ENCODE data around the gene SEC23A.

SEC23A gene

DNA sequence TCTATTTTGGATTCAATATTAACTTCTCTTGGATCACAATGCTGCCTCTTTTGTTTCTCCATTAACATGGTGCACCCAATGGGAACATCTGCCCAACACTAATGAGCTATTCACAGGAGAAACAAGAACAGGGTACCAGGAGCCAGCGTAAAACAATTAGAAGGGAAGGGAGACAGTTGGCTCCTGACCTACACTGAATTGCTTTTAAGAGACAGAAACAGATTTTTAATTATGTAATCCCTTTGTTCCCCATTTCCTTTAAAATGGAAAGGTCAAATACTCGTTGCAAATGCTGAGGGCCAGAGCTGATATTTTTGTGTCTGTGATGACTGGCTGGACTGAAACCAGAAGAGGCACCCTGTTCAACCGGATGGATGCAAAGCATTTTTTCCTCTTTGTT, 108.3 kb downstream of the SEC23A start:
- in situ Hi-C loops (cut with MboI; ENCODE audit: low sequenced_read_pairs) = no loop called here

DNA sequence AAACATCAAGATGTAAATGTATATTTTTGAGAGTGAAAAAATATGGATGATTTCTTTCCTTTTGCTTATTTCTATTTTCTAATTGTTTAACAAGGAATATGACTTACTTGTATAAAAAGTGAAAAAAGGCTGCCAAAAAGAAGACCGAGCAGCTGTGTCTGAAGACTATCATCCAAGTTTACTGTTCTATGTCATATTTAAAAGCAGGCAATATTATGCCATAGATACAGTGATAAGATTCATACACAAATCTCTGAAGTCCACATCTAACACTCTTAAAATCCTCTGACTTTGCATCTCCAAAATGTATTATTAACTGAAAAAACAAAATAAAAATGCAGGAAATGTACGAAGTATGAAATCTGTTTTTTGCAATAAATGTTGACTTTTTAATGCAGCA, 109.1 kb downstream of the SEC23A start:
- in situ Hi-C loops (cut with MboI; ENCODE audit: low sequenced_read_pairs) = no loop called here

DNA sequence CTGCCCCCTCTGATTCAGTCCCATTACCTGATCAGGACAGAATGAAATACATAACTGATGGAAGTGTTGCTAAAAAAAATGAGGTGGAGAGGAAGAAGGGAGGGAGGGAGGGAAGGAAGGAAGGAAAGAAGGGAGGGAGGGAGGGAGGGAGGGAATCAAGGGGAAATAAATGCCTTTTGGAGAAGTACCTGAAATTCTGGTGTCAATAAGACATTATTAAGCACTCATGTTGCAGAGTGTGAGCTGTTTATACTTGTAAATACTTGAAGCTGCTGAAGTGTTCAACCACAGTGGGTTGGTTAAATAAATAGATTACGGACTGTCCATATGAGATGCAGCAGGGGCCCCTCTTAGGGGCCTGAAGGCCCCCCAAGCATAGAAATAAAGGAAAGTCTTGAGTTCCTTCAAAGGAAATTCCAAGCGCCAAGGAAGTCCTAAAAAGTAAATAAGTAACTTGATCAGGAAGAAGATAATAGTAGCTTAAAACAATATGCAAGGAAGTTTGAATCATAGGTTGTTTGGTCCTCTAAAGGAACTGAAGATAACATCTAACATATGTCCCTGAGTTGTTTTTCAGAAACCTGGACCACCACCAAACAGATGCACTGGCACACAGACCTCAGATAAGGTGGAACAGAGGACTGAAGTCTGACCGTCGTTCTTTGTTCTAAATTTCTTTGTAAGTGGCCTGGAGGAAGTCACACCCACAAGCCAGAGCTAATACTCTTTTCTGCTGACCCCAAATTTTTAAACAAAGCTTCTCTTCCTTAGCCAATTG, 110.8 kb downstream of the SEC23A start:
- in situ Hi-C loops (cut with MboI; ENCODE audit: low sequenced_read_pairs) = no loop called here

DNA sequence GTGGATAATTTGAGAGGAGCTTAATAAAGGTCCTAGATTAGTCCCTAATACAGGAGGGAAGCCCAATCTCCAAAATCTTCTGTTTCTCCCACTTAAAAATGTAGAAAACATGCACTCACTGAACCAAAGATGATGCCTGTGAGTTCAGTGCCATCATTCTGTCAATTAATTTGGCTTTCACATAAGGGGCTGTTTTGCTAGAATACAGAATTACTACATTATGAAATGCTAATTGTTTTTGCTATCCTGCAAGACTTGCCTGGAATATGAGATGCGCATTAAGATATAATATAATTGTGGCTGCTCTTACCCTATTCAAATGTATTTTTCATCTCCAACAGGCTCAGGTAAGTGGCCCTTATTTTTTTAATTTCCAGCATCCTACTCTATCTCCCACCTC, 111.7 kb downstream of the SEC23A start:
- in situ Hi-C loops (cut with MboI; ENCODE audit: low sequenced_read_pairs) = no loop called here

DNA sequence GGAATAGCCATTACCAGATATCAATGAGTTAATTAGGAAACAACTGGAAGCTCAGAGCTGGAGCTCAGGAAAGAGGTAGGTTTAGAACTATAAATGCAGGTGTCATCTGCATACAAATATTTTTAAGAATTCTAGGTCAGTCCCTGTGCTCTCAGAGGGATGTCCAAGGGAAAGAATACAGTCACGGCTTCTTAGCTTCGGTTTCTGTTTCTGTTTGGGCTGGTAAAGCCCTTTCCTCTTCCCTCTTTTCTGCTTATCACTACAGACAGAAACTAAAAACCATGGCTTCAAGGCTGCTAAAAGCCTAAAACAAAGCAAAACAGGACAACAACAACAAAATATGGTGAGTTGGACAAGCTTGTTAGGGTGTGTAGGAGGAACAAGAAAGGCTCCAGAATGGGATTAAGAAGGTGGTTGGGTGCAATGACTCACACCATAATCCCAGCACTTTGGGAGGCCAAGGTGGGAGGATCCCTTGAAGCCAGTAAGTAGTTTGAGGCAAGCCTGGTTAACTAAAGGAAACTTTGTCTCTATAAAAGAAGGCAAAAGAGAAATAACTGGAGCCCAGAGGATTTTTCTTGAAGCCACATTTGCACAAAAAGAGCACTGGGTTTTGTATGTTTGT, 113.0 kb downstream of the SEC23A start:
- in situ Hi-C loops (cut with MboI; ENCODE audit: low sequenced_read_pairs) = no loop called here

DNA sequence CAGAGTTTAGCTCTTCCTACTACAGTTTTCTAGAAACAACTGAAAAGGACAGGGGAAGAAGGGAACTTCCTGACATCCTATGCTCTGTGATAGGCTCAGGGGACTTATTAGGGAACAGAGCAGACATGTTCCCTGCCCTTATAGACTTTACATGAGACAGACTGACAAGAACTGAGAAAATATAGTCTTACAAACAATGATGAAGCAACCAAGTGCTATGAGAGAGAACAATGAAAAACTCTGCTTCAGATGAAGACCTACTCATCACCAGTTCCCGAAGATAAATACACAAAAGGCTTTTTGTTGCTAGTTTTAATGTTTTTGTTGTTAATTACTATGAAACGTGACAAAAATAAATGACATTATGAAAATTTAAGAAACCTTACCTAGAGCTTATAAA, 115.3 kb downstream of the SEC23A start:
- in situ Hi-C loops (cut with MboI; ENCODE audit: low sequenced_read_pairs) = no loop called here

DNA sequence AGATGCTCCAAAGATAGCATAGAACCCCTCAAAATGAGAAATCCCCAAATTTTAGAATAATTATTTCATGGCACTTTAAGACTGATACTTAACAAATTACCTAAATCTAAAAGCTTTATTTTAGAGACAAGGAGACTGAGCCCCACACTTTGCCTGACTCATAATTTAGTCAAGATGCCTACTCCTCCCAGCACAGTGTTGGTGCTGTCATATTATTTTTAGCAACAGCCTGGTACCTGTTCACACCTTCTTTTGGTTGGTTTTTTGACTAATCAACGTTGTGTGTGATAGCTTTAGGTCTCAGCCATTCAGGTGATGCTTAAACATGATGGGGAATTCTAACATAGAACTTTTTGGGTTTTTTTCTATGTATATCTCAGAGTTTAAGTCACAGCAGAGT, 120.2 kb downstream of the SEC23A start:
- in situ Hi-C loops (cut with MboI; ENCODE audit: low sequenced_read_pairs) = no loop called here

DNA sequence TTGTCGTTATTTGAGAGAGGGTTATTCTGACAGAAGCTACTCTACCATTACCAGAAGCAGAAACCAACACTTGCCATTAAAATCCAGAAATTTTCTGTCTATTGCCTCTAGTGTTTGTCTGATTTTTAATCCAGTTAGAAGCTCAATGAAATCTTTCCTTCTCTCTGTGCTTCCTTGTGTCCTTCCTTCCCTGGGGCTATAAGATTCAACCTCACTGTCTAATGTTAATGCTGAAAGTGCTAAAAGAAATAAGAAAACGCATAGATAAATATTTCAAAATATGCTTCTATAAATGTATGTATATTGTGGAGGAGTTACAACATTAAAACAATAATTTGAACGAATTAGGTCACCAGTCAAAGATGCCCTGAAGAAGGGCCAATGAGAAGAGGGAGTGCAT, 120.8 kb downstream of the SEC23A start:
- in situ Hi-C loops (cut with MboI; ENCODE audit: low sequenced_read_pairs) = no loop called here

Data from HL-60/S4 treated with phorbol 12-myristate 13-acetate at 8.2 ng/mL for 4 days and 3 days (cell line).